HEK293 (cell line): ENCODE data around the gene ZEB2.

Experiments
- GLI4 ChIP-seq: fragments of 450-650 bp; formaldehyde crosslinking; IDR thresholded peaks from 2 replicates; pipeline ENCODE4 v1.5.1; 2016; ENCODE audit warnings: missing biosample characterization, missing genetic modification characterization
- GLIS2 ChIP-seq: fragments of 450-650 bp; formaldehyde crosslinking; IDR thresholded peaks from 2 replicates; pipeline ENCODE4 v1.5.1; 2016; ENCODE audit warnings: missing biosample characterization, missing genetic modification characterization
- KLF16 ChIP-seq: fragments of 450-650 bp; formaldehyde crosslinking; IDR thresholded peaks from 2 replicates; pipeline ENCODE4 v1.5.1; 2017; ENCODE audit warnings: missing biosample characterization, missing genetic modification characterization
- MYNN ChIP-seq: fragments of 450-650 bp; formaldehyde crosslinking; IDR thresholded peaks from 2 replicates; pipeline ENCODE4 v1.5.1; 2016; ENCODE audit warnings: missing biosample characterization, missing genetic modification characterization, borderline replicate concordance
- PBX3 ChIP-seq: sonication (generic); formaldehyde crosslinking; IDR thresholded peaks from 2 replicates; pipeline ENCODE4 v1.8.1; 2022; ENCODE audit warnings: mild to moderate bottlenecking, moderate library complexity, missing genetic modification reagents
- PRDM1 ChIP-seq: fragments of 450-650 bp; formaldehyde crosslinking; IDR thresholded peaks from 2 replicates; pipeline ENCODE4; 2016; ENCODE audit warnings: missing biosample characterization, missing genetic modification characterization
- REST ChIP-seq: fragments of 450-650 bp; formaldehyde crosslinking; IDR thresholded peaks from 2 replicates; pipeline ENCODE4 v1.5.1; 2016; ENCODE audit warnings: missing biosample characterization, missing genetic modification characterization
- SP3 ChIP-seq: fragments of 450-650 bp; formaldehyde crosslinking; IDR thresholded peaks from 2 replicates; pipeline ENCODE4 v1.5.1; 2016; ENCODE audit warnings: missing biosample characterization, missing genetic modification characterization
- YY1 ChIP-seq: fragments of 450-650 bp; formaldehyde crosslinking; IDR thresholded peaks from 2 replicates; pipeline ENCODE4 v1.5.1; 2018; ENCODE audit warnings: missing biosample characterization, missing genetic modification characterization
- ZNF639 ChIP-seq: fragments of 450-650 bp; formaldehyde crosslinking; IDR thresholded peaks from 2 replicates; pipeline ENCODE4 v1.5.1; 2016; ENCODE audit warnings: missing biosample characterization, missing genetic modification characterization
- TF ChIP-seq, protein P1 (sequence below): fragments of 450-650 bp; formaldehyde crosslinking; IDR thresholded peaks from 2 replicates; pipeline ENCODE4 v1.5.1; 2016; ENCODE audit warnings: missing biosample characterization, missing genetic modification characterization
- TF ChIP-seq, protein P2 (sequence below): fragments of 450-650 bp; formaldehyde crosslinking; IDR thresholded peaks from 2 replicates; pipeline ENCODE4 v1.5.1; 2016; ENCODE audit warnings: missing biosample characterization, missing genetic modification characterization

- no peak for TF ChIP-seq REST (tag by site-specific recombination)
- no peak for TF ChIP-seq MYNN (tag by site-specific recombination)
- TF ChIP-seq, protein P1, sequence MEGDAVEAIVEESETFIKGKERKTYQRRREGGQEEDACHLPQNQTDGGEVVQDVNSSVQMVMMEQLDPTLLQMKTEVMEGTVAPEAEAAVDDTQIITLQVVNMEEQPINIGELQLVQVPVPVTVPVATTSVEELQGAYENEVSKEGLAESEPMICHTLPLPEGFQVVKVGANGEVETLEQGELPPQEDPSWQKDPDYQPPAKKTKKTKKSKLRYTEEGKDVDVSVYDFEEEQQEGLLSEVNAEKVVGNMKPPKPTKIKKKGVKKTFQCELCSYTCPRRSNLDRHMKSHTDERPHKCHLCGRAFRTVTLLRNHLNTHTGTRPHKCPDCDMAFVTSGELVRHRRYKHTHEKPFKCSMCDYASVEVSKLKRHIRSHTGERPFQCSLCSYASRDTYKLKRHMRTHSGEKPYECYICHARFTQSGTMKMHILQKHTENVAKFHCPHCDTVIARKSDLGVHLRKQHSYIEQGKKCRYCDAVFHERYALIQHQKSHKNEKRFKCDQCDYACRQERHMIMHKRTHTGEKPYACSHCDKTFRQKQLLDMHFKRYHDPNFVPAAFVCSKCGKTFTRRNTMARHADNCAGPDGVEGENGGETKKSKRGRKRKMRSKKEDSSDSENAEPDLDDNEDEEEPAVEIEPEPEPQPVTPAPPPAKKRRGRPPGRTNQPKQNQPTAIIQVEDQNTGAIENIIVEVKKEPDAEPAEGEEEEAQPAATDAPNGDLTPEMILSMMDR (tag by site-specific recombination), result no peak
- TF ChIP-seq SP3, result no peak
- no peak for TF ChIP-seq GLI4 (tag by site-specific recombination)
- TF ChIP-seq KLF16 (tag by site-specific recombination), result no peak
- TF ChIP-seq, protein P2, sequence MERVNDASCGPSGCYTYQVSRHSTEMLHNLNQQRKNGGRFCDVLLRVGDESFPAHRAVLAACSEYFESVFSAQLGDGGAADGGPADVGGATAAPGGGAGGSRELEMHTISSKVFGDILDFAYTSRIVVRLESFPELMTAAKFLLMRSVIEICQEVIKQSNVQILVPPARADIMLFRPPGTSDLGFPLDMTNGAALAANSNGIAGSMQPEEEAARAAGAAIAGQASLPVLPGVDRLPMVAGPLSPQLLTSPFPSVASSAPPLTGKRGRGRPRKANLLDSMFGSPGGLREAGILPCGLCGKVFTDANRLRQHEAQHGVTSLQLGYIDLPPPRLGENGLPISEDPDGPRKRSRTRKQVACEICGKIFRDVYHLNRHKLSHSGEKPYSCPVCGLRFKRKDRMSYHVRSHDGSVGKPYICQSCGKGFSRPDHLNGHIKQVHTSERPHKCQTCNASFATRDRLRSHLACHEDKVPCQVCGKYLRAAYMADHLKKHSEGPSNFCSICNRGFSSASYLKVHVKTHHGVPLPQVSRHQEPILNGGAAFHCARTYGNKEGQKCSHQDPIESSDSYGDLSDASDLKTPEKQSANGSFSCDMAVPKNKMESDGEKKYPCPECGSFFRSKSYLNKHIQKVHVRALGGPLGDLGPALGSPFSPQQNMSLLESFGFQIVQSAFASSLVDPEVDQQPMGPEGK (tag by site-specific recombination), result no peak
- no peak for TF ChIP-seq ZNF639
- TF ChIP-seq YY1 (tag by site-specific recombination), result no peak
- no peak for TF ChIP-seq PBX3 (CRISPR knock-in tag)
- no peak for TF ChIP-seq GLIS2 (tag by site-specific recombination)
- TF ChIP-seq PRDM1 (tag by site-specific recombination), result peak; percentile 35; the same call in 1 of the 2 replicates
Observed at GRCh38 chr2:144520756-144521487, 1.0 kb upstream of the ZEB2 start.
